ENCODE measurements around the gene CRYAA.
"Not testable (repeated sequence)": the region's sequence is repeated elsewhere in the genome, so short reads cannot be mapped to it uniquely, and the experiment has no call there.

GRCh38 chr21:43141407-43141806, 27.4 kb upstream of the CRYAA start:
- TF ChIP-seq CTCF (IDR thresholded peaks at IDR 0.05; ENCODE audit: low read depth, low read length, poor library complexity, severe bottlenecking); EZH2phosphoT487 (IDR thresholded peaks at IDR 0.05; ENCODE audit: borderline replicate concordance, low read length): not testable (repeated sequence)

Data from DOHH2 (cell line).